CD4-positive, alpha-beta T cell treated with Interleukin-1 beta for 1 hour (primary cell): ENCODE results near the gene MSH2.

Experiments
- DNase-seq, 2 donors: peaks; one replicate each; pipeline ENCODE4 v3.0.0-alpha.2; 2020 to 2022

MSH2 gene

DNA sequence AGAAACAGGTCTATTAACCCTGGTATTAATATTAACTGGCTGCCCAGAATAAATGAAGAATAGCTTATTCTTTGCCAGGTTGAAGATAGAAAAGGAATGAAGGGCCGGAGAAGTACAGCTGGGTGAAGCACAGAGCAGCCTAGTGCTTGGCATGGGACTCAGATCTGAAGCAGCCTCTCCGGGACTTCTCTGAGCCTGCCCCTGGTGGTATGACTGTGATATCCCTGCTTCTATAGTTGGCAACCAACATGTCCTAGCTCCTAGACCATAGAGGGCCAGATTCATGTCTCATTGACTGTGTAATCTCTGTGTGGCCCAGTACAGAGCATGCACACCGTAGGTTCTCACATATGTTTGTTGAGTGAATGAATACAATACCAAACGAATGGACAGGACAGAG, 107.8 kb downstream of the MSH2 start:
- DNase-seq, result no peak

DNA sequence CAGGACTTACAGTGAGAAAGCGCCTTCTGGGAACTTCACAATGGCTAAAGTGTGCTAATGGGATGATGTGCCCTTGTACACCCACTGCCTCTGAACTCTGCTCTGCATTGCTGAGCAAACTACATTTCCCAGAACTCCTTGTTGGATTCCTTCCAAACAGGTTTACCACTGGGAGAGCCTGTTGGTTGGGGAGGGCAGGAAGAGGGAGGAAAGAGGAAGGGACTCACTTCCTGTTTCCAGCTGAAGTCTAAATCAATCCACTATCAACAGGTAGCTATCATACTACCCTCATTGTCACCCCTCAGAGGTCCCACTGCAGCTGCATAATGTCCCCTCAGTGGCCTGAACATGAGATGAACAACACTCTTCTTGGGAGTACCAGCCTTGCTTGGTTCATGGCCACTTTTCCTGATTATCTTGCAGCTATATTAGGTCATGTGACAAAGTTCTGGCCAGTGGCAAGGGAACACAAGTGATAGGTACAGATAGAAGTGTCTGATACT, 109.7 kb downstream of the MSH2 start:
- DNase-seq, result no peak

DNA sequence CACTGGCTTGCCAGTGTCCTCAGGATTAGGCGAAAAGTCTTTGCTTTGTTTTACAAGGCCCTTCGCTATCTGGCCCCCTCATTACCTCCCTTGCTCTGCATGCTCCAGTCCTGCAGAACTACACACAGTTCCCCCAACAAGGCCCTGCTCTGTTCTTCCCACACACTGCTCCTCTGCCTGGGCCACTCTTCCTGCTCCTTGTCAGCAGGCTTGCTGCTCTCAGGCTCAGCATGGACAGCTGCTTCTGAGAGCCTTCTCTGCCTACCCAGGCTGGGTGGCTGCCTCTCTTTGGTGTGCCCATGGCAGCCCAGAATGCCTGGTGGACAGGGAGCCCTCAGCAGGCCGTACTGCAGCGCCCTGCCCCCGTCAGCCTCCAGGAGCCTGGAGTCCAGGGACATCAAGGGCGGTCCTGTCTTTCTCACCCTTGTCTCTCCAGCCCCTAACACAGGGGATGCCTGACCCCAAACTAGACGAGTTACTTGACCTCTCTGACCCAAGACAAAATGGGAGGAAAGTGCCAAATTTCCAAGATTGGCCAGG, 111.1 kb downstream of the MSH2 start:
- DNase-seq, result no peak

DNA sequence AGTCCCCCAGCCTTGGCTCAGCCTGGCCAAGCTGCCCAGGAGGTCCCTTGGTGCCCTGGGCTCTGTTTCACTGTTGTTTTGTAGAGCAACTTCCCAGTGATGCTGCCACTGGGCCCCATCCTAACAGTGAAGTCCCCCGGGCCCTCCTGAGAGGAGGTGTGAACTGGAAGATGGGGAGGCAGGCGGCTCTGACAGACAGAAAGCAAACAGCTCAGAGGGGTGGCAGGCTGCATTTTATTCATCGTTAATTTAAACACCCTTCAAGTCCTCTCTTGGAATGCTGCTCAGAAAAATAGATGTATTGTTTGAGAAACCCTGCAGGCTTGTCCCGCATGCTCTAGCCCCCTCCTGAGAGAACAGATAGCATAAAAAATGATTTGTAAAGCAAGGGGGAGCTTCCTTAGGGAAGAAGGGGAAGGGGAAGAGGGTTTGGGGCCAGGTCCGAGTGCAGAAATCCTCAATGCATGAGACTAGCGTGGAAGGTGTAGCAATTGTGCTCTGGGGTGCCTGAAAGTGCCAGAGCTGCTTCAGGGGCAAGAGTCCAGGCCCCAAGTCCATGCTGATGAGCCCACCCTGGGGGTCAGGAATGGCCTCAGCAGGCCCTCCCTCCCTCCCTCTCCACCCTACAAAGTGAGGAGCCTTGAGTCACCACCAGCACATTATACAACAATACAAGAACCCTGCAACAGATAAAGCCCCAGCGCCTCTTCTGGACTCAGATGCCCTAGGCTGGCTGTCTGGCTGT, 113.6 kb downstream of the MSH2 start:
- DNase-seq, result no peak

DNA sequence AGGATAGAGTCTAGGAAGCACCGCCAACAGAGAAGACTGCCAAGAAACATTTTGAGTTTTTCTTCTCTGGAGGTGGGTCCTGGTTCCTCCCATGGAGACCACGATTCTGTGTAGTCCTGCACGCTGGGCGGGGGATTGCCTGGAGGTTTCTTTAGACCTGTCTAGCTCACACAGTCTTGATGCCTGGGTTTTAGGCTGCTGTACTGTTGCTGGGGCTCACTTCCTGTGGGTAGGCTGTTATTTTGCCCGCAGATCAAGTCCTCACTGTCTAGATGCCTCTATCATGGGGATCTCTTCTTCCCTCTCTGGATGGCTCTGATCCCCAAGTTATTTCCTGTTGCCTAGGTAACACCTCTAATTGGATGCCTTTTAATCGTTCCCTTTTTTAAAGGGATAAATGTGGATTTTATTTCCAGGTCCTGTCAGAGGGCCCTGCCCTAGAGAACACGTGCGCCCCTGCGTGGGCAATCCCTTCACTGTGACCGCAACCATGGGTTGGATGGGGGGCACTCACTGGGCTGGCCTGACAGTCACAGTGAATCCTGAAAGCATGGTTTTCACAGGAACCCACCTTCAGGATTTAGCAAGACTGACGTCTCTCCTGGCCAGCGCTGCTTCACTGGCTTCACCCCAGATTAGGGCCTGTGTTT, 115.7 kb downstream of the MSH2 start:
- DNase-seq, result no peak

DNA sequence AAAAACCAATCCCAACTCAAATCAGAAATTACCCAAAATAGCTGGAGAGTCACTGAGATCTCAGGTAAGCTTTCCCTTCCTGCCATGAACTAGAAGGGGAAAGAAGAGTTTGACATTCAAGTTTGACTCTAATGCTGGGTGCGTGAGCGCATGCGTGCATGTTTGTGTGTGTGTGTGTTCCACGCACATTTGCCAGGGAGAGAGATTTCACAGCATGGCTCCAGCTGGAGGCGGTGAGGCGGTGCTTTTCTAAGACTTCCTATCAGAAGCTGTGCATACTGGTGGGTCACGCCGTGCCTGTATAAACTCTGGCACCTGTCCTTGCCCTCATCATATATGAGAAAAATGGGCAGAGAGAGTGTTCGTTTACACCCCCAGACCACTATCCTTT, 116.2 kb downstream of the MSH2 start:
- DNase-seq, result no peak

DNA sequence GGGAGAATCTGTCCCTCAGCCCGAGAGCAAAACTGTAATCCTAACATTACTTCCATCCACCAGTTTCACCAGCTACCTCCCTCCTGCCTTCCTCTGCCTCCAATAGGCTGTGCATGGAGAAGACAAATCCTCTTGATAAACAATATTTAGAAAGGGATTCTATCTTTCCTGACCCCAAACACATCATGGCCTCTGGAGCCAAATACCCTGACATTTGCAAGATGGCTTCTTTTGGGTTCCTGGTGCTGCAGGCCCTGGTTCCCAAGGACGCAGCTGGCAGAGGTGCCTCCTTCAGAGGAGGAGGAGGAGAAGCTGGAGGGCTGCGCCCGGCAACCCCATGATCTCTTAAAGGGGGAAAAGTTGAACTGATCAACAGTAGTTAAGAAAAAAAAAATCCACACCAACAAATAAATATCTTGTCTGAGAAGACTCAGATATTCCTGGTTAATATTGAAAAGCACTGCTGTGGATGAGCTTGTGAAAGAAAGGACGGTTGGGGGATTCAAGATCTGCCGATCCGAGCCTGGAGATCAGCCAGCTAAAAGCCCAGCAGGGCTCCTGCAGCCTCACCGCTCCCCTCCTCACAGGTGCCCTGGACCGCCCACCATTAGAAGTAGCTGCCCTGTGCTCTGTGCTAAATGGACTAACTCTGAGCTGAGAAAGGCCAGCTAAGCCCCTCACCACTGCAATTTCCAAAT, 116.8 kb downstream of the MSH2 start:
- no peak for DNase-seq

DNA sequence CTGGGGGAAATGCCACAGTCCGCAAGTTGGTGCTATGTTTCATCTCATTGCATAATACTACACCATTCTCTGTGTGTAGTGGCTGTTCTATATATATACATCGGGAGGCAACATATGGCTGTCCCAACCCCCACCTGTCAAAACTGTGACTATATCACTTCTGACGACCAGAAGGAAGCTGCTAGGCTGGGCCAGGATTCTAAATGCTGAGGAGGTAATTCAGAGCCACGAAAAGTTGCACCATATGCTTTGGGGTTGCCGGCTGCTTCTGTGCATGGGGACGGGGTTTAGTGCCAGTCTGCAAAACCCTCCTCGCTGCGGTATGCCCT, 117.3 kb downstream of the MSH2 start:
- no peak for DNase-seq

DNA sequence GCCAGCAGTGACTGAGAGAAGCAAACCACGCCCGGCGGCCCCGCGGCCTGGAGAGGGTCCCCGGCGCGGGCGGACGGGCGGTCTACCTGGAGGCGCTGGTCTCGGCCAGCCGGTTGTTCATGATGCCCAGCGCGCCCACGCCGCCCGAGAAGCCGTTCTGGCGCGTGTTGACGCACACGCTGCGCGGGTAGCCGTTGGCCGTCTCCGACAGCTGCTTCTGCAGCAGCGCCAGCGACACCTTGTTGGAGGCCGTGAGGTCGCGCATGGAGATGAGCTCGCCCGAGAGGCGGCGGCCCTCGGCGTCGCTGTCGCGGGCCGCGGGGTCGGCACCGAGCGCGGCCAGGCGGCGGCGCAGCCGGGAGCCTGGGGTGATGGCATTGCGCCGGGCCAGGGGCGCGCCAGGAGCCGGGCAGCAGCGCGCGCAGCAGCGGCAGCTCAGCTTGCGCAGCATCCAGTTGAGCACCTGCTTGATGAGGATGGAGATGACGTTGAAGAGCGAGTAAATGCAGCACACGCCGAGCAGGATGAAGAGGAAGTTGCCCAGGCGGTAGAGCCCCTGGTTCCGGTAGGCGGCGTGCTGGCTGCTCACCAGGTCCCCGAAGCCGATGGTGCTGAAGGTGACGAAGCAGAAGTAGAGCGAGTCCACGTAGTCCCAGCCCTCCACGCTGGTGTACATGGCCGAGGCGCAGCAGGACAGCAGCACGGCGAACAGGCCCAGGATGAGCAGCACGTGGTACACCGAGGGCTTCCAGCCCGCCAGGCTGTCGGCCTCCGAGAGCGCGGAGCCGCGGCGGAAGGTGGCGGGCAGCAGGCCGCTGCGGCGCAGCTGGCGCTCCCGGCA, 118.1 kb downstream of the MSH2 start:
- peak; percentile 76 to 84 for DNase-seq

DNA sequence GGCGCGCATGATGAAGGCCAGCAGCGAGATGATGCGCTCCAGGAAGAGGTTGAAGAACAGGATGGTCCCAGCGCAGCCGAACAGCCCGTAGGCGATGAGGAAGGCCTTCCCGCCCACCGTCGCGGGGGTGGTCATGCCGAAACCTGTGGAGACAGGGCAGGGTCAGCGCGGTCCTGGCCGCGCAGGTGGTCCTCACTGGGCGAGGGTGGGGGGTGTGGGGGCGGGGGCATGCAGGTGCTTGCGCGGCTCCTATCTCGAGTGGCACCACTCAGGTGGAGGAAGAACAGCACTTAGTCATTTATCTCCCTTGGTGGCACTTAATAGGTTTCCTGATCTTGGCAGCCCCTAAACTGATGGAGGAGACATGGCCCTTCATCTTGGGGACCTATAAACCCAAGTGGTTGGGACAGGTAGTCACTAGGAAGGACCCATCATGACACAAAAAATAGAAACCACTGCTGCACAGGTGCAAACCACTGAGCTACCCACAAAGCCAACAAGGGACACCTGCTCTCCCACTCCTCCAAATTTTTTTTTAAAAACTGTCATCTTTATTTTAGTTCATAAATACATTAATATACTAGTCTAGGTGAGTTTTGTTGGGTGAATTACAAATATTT, 118.8 kb downstream of the MSH2 start:
- DNase-seq, result no peak

DNA sequence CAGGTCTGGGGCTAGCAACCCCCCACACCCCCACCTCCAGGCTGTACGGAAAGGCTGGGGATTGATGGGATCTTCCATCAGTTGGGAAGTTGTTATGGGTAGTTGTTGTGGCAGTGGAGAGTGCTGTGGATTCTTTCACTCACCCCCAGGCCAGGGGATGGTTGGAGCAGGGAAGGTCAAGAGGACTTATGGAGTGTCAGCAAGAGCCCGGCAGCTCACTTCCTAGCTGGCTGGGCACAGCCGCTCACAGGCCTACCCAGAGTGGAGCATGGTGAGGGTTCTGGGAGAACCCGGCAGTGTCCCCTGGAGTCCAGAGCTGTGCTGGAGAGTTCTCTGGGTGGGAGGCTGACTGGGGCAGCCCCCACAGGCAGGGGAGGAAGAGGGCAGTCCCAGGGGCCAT, 122.2 kb downstream of the MSH2 start:
- no peak for DNase-seq

DNA sequence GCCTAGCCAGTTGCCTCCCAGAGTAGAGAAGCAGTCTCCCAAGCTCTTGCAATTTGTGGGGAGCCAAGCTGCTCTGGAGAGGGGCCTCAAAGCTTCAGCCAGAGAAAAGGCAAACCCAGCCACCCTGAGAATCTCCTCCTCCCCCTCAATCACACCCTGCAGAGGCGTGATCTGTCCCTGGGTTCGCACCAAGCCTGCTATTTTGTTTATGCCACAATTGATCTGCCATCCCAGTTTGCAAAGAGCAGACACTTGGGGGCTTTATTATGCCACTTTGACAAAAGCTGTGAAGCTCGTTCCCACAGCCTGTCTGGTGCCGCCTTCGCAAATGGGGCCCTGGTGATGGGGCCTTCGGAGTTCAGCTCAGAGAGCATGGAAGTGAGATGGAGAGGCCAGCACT, 125.5 kb downstream of the MSH2 start:
- DNase-seq, result no peak

DNA sequence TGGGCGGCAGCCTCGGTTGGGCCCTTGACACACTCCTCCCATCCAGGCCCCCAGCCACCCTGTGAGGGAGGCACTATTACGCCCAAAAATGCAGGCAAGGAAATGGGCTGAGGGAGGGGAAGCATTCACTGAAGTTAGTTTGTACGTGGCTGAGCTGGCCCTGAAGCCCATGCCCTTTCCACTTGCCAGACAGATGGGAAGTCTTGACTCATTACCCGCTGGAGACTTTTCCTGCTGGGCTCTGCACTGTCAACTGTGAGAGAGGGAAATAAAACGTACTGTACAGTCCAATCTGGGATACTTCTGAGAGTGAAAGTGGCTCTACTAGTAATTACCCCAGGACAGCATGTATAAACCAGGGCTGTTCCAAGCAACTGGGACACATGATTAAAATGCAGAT, 125.9 kb downstream of the MSH2 start:
- no peak for DNase-seq

DNA sequence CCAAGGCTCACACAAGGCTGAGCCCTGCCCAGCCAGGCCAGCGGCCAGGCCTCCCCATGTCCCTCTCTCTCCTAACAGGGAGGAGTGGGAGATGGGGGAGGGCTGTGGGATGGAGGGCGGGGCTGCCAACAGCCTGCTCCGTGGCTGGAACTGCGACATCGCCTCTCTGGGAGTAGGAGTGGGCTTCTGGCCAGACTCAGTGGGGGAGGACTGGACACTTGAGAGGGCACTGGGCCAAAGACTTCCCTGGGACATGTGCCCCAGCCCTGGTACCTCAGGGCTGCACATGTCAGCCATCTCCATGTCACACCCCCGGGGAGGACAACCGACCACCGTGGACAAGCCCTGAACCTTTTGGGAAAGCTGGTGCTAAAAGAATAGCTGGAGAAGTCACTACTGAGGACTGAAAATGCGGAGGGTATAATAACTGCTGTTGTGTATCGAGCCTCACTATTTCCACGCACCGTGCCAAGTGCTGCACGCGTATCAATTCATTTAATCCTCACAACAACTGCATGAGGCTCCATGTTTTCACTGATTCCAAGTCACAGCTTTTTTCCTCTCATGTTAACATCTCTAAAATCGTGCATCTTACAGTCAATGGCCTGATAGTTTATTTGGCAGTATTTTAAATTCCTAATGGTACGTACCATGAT, 127.3 kb downstream of the MSH2 start:
- no peak for DNase-seq

DNA sequence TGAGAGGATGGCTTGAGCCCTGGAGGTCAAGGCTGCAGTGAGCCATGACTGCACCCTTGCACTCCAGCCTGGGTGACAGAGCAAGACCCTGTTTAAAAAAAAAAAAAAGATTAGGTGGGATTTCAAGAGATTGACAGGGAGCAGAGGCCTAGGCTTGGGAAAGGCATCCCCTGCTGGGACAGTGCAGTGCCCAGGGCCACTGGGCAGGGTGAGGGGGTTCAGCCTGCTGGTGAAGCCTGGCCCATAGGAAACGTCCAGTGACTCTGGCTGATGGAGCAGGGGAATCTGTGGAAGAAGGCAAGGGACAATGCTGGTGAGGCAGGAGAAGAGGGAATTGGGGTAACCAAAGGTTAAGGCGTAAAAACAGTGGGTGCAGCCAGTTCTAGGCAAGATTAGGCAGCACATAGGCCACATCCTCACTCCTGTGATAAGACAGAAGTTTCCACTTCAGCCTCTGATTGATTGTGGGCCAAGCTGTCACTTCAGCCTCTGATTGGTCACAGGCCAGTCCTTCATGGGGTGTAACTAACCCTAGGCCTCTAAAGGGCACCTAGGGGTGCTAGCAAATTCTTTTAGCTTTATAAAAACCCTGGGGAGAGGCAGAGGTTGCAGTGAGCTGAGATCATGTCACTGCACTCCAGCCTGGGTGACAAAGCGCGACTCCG, 128.6 kb downstream of the MSH2 start:
- no peak for DNase-seq
